Cardiac fibroblast (primary cell): ENCODE data around the gene GXYLT2.
A peak's percentile ranks its signal among the peaks of the same experiment; 100 is the strongest.
"Not testable (repeated sequence)": the region's sequence is repeated elsewhere in the genome, so short reads cannot be mapped to it uniquely, and the experiment has no call there.

Source experiments
- DNase-seq, 2 donors: peaks; one replicate each; pipeline versions ENCODE4 v3.0.0 to v3.0.0-alpha.2; 2010; ENCODE audit warnings: low read depth in 2 of 2
- H3K4me3 ChIP-seq, 2 donors: replicated peaks in 1 of 2; 1 replicate in 1 of 2; 2 replicates in 1 of 2; pipeline ENCODE4 v1.5.1; 2011; ENCODE audit warnings: low read depth in 2 of 2, low read length in 2 of 2, mild to moderate bottlenecking in 2 of 2, moderate library complexity in 1 of 2
- CTCF ChIP-seq: IDR thresholded peaks from one replicate; pipeline ENCODE4 v1.5.1; 2011; ENCODE audit warnings: low read depth, mild to moderate bottlenecking, low read length, inconsistent platforms

Gene GXYLT2

GRCh38 chr3:72996121-72996472 is 108.3 kb downstream of the GXYLT2 start:
- peak overlapping the region; percentile 29 to 85 for H3K4me3 ChIP-seq
- no peak for DNase-seq
- no peak for TF ChIP-seq CTCF

GRCh38 chr3:72996473-72997333 is 108.9 kb downstream of the GXYLT2 start, which contains the start of gene PPP4R2:
Gene PPP4R2 (plus strand): TSS chr3:72996811. CDS start chr3:72997038, 227 bp downstream.
- no peak for TF ChIP-seq CTCF
- peak within 1 kb of the TSS; percentile 83 to 85 for H3K4me3 ChIP-seq
- peak; percentile 90 to 93 for DNase-seq

- DNase-seq, result peak; percentile 68 to 76
- peak overlapping the region; percentile 83 to 85 for H3K4me3 ChIP-seq
- TF ChIP-seq CTCF, result peak; percentile 44
Observed at GRCh38 chr3:72997421-72997961, 109.6 kb downstream of the GXYLT2 start.

GRCh38 chr3:72998466-72998865 is 110.6 kb downstream of the GXYLT2 start:
- peak in 1 of 2 donors; percentile 15 for DNase-seq
- TF ChIP-seq CTCF, result no peak
- H3K4me3 ChIP-seq, result peak overlapping the region; percentile 83 to 85

GRCh38 chr3:72999951-73000350 is 112.1 kb downstream of the GXYLT2 start:
- peak overlapping the region; percentile 1 to 85 for H3K4me3 ChIP-seq
- no peak for TF ChIP-seq CTCF
- peak in 1 of 2 donors; percentile 13 for DNase-seq

DNA sequence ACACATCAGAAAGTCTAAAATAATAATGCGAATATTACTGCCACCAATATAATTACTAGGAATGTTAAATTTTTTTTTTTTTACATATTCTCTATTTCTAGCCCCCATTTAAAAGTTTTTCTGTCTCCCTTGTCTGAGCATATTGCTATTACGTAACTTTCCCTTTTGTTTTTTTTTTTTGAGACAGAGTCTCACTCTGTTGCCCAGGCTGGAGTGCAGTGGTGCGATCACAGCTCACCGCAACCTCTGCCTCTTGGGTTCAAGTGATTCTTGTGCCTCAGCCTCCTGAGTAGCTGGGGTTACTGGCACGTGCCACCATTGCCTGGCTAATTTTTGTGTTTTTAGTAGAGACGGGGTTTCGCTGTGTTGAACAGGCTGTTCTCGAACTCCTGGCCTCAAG is 115.2 kb downstream of the GXYLT2 start:
- not testable (repeated sequence) for H3K4me3 ChIP-seq, DNase-seq

- no peak for DNase-seq
- TF ChIP-seq CTCF, result no peak
- H3K4me3 ChIP-seq, result no peak overlapping the region
Observed at GRCh38 chr3:73004316-73004715, 116.5 kb downstream of the GXYLT2 start.
